ENCODE results near the gene ALG14.
"Not testable (repeated sequence)": the region's sequence is repeated elsewhere in the genome, so short reads cannot be mapped to it uniquely, and the experiment has no call there.

The ALG14 gene

GRCh38 chr1:95049935-95050334 lies 22.8 kb downstream of the ALG14 start:
- no peak for DNase-seq
- in situ Hi-C loops (cut with MboI; ENCODE audit: low pct_unique_long_range_greater_than_20kb, low sequenced_read_pairs), result loop anchor here (25.0 kb wide), 2 partner anchors 188 to 538 kb away; no protein-coding TSS in a partner anchor

GRCh38 chr1:95048317-95048716 lies 24.4 kb downstream of the ALG14 start:
- in situ Hi-C loops (cut with MboI; ENCODE audit: low pct_unique_long_range_greater_than_20kb, low sequenced_read_pairs), result loop anchor here (25.0 kb wide), 2 partner anchors 186 to 536 kb away; no protein-coding TSS in a partner anchor
- no peak for DNase-seq

- DNase-seq, result not testable (repeated sequence)
- in situ Hi-C loops (cut with MboI; ENCODE audit: low pct_unique_long_range_greater_than_20kb, low sequenced_read_pairs), result loop anchor here (25.0 kb wide), 2 partner anchors 185 to 535 kb away; no protein-coding TSS in a partner anchor
These were observed 25.1 kb downstream of the ALG14 start for GRCh38 chr1:95047624-95048023.

GRCh38 chr1:95046359-95046758 lies 26.4 kb downstream of the ALG14 start:
- DNase-seq, result no peak
- in situ Hi-C loops (cut with MboI; ENCODE audit: low pct_unique_long_range_greater_than_20kb, low sequenced_read_pairs), result loop anchor here (25.0 kb wide), 2 partner anchors 184 to 534 kb away; no protein-coding TSS in a partner anchor

- peak; percentile 86 for DNase-seq
- in situ Hi-C loops (cut with MboI; ENCODE audit: low pct_unique_long_range_greater_than_20kb, low sequenced_read_pairs), result loop anchor here (25.0 kb wide), 2 partner anchors 181 to 531 kb away; no protein-coding TSS in a partner anchor
These were observed 29.4 kb downstream of the ALG14 start for GRCh38 chr1:95043141-95043980.

- no peak for DNase-seq
- in situ Hi-C loops (cut with MboI; ENCODE audit: low pct_unique_long_range_greater_than_20kb, low sequenced_read_pairs), result loop anchor here (25.0 kb wide), 2 partner anchors 180 to 530 kb away; no protein-coding TSS in a partner anchor
These were observed 30.5 kb downstream of the ALG14 start for GRCh38 chr1:95042286-95042685.

GRCh38 chr1:95041491-95042165 lies 31.1 kb downstream of the ALG14 start:
- DNase-seq, result peak; percentile 53
- in situ Hi-C loops (cut with MboI; ENCODE audit: low pct_unique_long_range_greater_than_20kb, low sequenced_read_pairs), result loop anchor here (25.0 kb wide), 2 partner anchors 179 to 529 kb away; no protein-coding TSS in a partner anchor

- in situ Hi-C loops (cut with MboI; ENCODE audit: low pct_unique_long_range_greater_than_20kb, low sequenced_read_pairs), result loop anchor here (25.0 kb wide), 2 partner anchors 178 to 528 kb away; no protein-coding TSS in a partner anchor
These were observed 32.7 kb downstream of the ALG14 start for GRCh38 chr1:95040032-95040525.

GRCh38 chr1:95039360-95040031 lies 33.3 kb downstream of the ALG14 start:
- in situ Hi-C loops (cut with MboI; ENCODE audit: low pct_unique_long_range_greater_than_20kb, low sequenced_read_pairs), result loop anchor here (25.0 kb wide), 2 partner anchors 177 to 527 kb away; no protein-coding TSS in a partner anchor
- no peak for DNase-seq

More at GRCh38 chr1:95040032-95040525, 32.7 kb downstream of the ALG14 start:
- DNase-seq, result no peak

- in situ Hi-C loops (cut with MboI; ENCODE audit: low pct_unique_long_range_greater_than_20kb, low sequenced_read_pairs), result loop anchor here (25.0 kb wide), 2 partner anchors 173 to 523 kb away; no protein-coding TSS in a partner anchor
- DNase-seq, result no peak
These were observed 37.2 kb downstream of the ALG14 start for GRCh38 chr1:95035536-95035935.

- in situ Hi-C loops (cut with MboI; ENCODE audit: low pct_unique_long_range_greater_than_20kb, low sequenced_read_pairs), result loop anchor here (25.0 kb wide), 2 partner anchors 172 to 522 kb away; no protein-coding TSS in a partner anchor
- no peak for DNase-seq
These were observed 38.2 kb downstream of the ALG14 start for GRCh38 chr1:95034506-95034905.

- in situ Hi-C loops (cut with MboI; ENCODE audit: low pct_unique_long_range_greater_than_20kb, low sequenced_read_pairs), result loop anchor here (25.0 kb wide), 2 partner anchors 172 to 522 kb away; no protein-coding TSS in a partner anchor
- no peak for DNase-seq
These were observed 38.9 kb downstream of the ALG14 start for GRCh38 chr1:95033843-95034242.

GRCh38 chr1:95029532-95029931 lies 43.2 kb downstream of the ALG14 start:
- in situ Hi-C loops (cut with MboI; ENCODE audit: low pct_unique_long_range_greater_than_20kb, low sequenced_read_pairs), result loop anchor here (25.0 kb wide), 2 partner anchors 167 to 517 kb away; no protein-coding TSS in a partner anchor

GRCh38 chr1:95028954-95029353 lies 43.8 kb downstream of the ALG14 start:
- in situ Hi-C loops (cut with MboI; ENCODE audit: low pct_unique_long_range_greater_than_20kb, low sequenced_read_pairs), result loop anchor here (25.0 kb wide), 2 partner anchors 167 to 517 kb away; no protein-coding TSS in a partner anchor
- no peak for DNase-seq

More at GRCh38 chr1:95029532-95029931, 43.2 kb downstream of the ALG14 start:
- DNase-seq, result no peak

GRCh38 chr1:95027046-95027445 lies 45.7 kb downstream of the ALG14 start:
- in situ Hi-C loops (cut with MboI; ENCODE audit: low pct_unique_long_range_greater_than_20kb, low sequenced_read_pairs), result loop anchor here (25.0 kb wide), 2 partner anchors 165 to 515 kb away; no protein-coding TSS in a partner anchor
- no peak for DNase-seq

GRCh38 chr1:95023399-95024043 lies 49.2 kb downstream of the ALG14 start:
- no peak for DNase-seq
- in situ Hi-C loops (cut with MboI; ENCODE audit: low pct_unique_long_range_greater_than_20kb, low sequenced_read_pairs), result no loop called here

- in situ Hi-C loops (cut with MboI; ENCODE audit: low pct_unique_long_range_greater_than_20kb, low sequenced_read_pairs), result no loop called here
- DNase-seq, result no peak
These were observed 50.2 kb downstream of the ALG14 start for GRCh38 chr1:95022644-95022926.
